Lung (tissue), 12 donors: Measurements from ENCODE around the gene CCDC134. TPM values are rescaled to one million over a fixed set of nuclear protein-coding genes. Genes with fewer than 3 reads are reported as not detected.
"Not testable (repeated sequence)": the region's sequence is repeated elsewhere in the genome, so short reads cannot be mapped to it uniquely, and the experiment has no call there.

Experiments
- ATAC-seq: fragments of 200-7000 bp; cut with Tn5 transposase; one replicate; pipeline ENCODE4 v1.9.1; 2020; ENCODE audit warnings: moderate number of reproducible peaks; ENCODE audit not compliant: insufficient read depth, low FRiP score
- DNase-seq, 3 donors: peaks; one replicate each; pipeline ENCODE4 v3.0.0-alpha.2; 2013 to 2017
- H3K27ac ChIP-seq, 2 donors: one replicate each; pipeline ENCODE4 v1.5.1; 2013; ENCODE audit warnings: mild to moderate bottlenecking in 2 of 2, moderate library complexity in 2 of 2, control low read depth in 1 of 2, inconsistent platforms in 1 of 2, low read depth in 1 of 2, low read length in 1 of 2
- H3K27me3 ChIP-seq, 3 donors: one replicate each; pipeline ENCODE4 v1.5.1; 2013; ENCODE audit warnings: low read length in 2 of 3; ENCODE audit not compliant: control insufficient read depth in 3 of 3, insufficient read depth in 3 of 3
- H3K36me3 ChIP-seq, 4 donors: one replicate each; pipeline ENCODE4 v1.5.1; 2013; ENCODE audit warnings: low read length in 4 of 4, mild to moderate bottlenecking in 1 of 4, moderate library complexity in 1 of 4; ENCODE audit not compliant: control insufficient read depth in 4 of 4, insufficient read depth in 4 of 4
- H3K4me1 ChIP-seq, 5 donors: one replicate each; pipeline ENCODE4 v1.5.1; 2013; ENCODE audit warnings: low read length in 5 of 5, mild to moderate bottlenecking in 2 of 5, moderate library complexity in 1 of 5; ENCODE audit not compliant: control insufficient read depth in 5 of 5, insufficient read depth in 5 of 5
- H3K4me3 ChIP-seq: one replicate; pipeline ENCODE4 v1.5.1; 2013; ENCODE audit warnings: mild to moderate bottlenecking, control low read depth, moderate library complexity
- H3K9ac ChIP-seq, 2 donors: one replicate each; pipeline ENCODE4 v1.5.1; 2013; ENCODE audit warnings: low read length in 2 of 2, control low read depth in 1 of 2; ENCODE audit not compliant: insufficient read depth in 1 of 2
- H3K9me3 ChIP-seq, 4 donors: one replicate each; pipeline ENCODE4 v1.5.1; 2013; ENCODE audit warnings: low read length in 3 of 4, mild to moderate bottlenecking in 1 of 4, moderate library complexity in 1 of 4; ENCODE audit not compliant: control insufficient read depth in 4 of 4, insufficient read depth in 3 of 4
- CTCF ChIP-seq: IDR thresholded peaks from 2 replicates; pipeline ENCODE4 v1.5.1; 2012; ENCODE audit warnings: mild to moderate bottlenecking; ENCODE audit errors: control extremely low read depth, extremely low read depth
- WGBS, 2 donors: extraction: QIAGEN DNeasy Blood & Tissue Kit; methylation state at CpG; one replicate each; pipeline ENCODE4 v1.1.7; 2013; 5-methylcytosine and 5-hydroxymethylcytosine counted together
- polyA plus RNA-seq, 2 donors: library from polyadenylated mRNA; stranded (reverse); fragments of 200-250 nt; gene quantifications; one replicate each; pipeline ENCODE4 v1.2.1, GENCODE V29; 2013
- total RNA-seq, 2 donors: library from RNA; depleted of rRNA in 1 of 2; stranded (reverse); fragments of >200 nt in 1 of 2; gene quantifications; one replicate each; pipeline ENCODE4 v1.2.1, GENCODE V29; 2014 to 2021
- donor health status: control.
- donor health status: control.
- donor health status: Bipolar disorder and iron deficiency.
- donor health status: healthy.
- donor health status: DM: yes; HTN: yes; CAD: no.

Gene CCDC134
- total and polyA plus RNA-seq, 4 donors = 2.5 to 10.6 (median 7.0) TPM

- Histone ChIP-seq H3K9me3 (no peaks in the 10 kb centered on the region), H3K27ac (peak overlapping the region; percentile 47 to 88), H3K4me1 (peaks cover 0 to 7% (median 7%) of the 10 kb centered on the region in 5 donors), H3K4me3 (no peak overlapping the region), H3K36me3 (peaks cover 0 to 7% (median 5%) of the 10 kb centered on the region in 4 donors), H3K9ac (peak overlapping the region in 1 of 2 donors; percentile 38), H3K27me3 (no peaks in the 10 kb centered on the region)
- 62 to 80% methylated on average over 11 of the region's 11 CpGs for WGBS, 2 donors
- TF ChIP-seq CTCF = no peak
- ATAC-seq (peak; percentile 65), DNase-seq (peak in 1 of 3 donors; percentile 13)
Measured at GRCh38 chr22:41862530-41863266, 62.2 kb downstream of the CCDC134 start.

- WGBS, 2 donors = 64 to 70% methylated on average over 2 of the region's 2 CpGs
- no peaks in the 10 kb centered on the region for H3K27me3 ChIP-seq
- peaks cover 0 to 7% (median 7%) of the 10 kb centered on the region in 5 donors for H3K4me1 ChIP-seq
- DNase-seq = peak in 1 of 3 donors; percentile 5
- TF ChIP-seq CTCF = no peak
- no peak for ATAC-seq
- H3K27ac ChIP-seq = no peak overlapping the region
- no peaks in the 10 kb centered on the region for H3K9me3 ChIP-seq
- H3K4me3 ChIP-seq = no peak overlapping the region
- no peak overlapping the region for H3K9ac ChIP-seq
- H3K36me3 ChIP-seq = peaks cover 4 to 13% (median 8%) of the 10 kb centered on the region in 4 donors
Measured at GRCh38 chr22:41863472-41863871, 63.0 kb downstream of the CCDC134 start.

- Histone ChIP-seq H3K27me3 (no peaks in the 10 kb centered on the region), H3K4me3 (no peak overlapping the region), H3K9ac (no peak overlapping the region), H3K27ac (no peak overlapping the region), H3K4me1 (peaks cover 0 to 2% (median 0%) of the 10 kb centered on the region in 5 donors), H3K36me3 (peaks cover 16 to 27% (median 19%) of the 10 kb centered on the region in 4 donors), H3K9me3 (no peaks in the 10 kb centered on the region)
- 94 to 98% methylated on average over 10 of the region's 10 CpGs for WGBS, 2 donors
- ATAC-seq (no peak), DNase-seq (no peak)
- no peak for TF ChIP-seq CTCF
Measured at GRCh38 chr22:41868556-41868955, 68.1 kb downstream of the CCDC134 start.

GRCh38 chr22:41870081-41870480 is 69.6 kb downstream of the CCDC134 start:
- not testable (repeated sequence) for H3K4me3 ChIP-seq, H3K9me3 ChIP-seq, DNase-seq, H3K27me3 ChIP-seq, H3K27ac ChIP-seq, H3K4me1 ChIP-seq, H3K9ac ChIP-seq, ATAC-seq
- peaks cover 16 to 35% (median 27%) of the 10 kb centered on the region in 4 donors for H3K36me3 ChIP-seq
- 94 to 100% methylated on average over 1 of the region's 1 CpG for WGBS, 2 donors
